HFFc6 (cell line): ENCODE measurements around the gene PCSK7. TPM values are rescaled to one million over a fixed set of nuclear protein-coding genes. Genes with fewer than 3 reads are reported as not detected.

ENCODE experiments used
- DNase-seq: peaks from one replicate; pipeline ENCODE4 v3.0.0-alpha.2; 2018
- H3K27ac Mint-ChIP-seq: 2 replicates; pipeline ENCODE4 v1.8.0; 2020; ENCODE audit warnings: mild to moderate bottlenecking, mixed read lengths
- H3K27me3 Mint-ChIP-seq: 2 replicates; pipeline ENCODE4 v1.8.0; 2021; ENCODE audit warnings: mild to moderate bottlenecking, moderate library complexity, mixed read lengths; ENCODE audit not compliant: insufficient read depth
- H3K36me3 Mint-ChIP-seq: 2 replicates; pipeline ENCODE4 v1.8.0; 2021; ENCODE audit warnings: low read depth, mixed read lengths
- H3K4me1 Mint-ChIP-seq: 2 replicates; pipeline ENCODE4 v1.8.0; 2020; ENCODE audit warnings: low read depth, mixed read lengths
- H3K4me3 Mint-ChIP-seq: 2 replicates; pipeline ENCODE4 v1.8.0; 2020; ENCODE audit warnings: mild to moderate bottlenecking, moderate library complexity, mixed read lengths
- H3K9me3 Mint-ChIP-seq: 2 replicates; pipeline ENCODE4 v1.8.0; 2020; ENCODE audit warnings: mild to moderate bottlenecking, mixed read lengths
- CTCF ChIP-seq: fragments of 200-600 bp; sonication (generic); IDR thresholded peaks from 2 replicates; pipeline ENCODE4 v1.5.0; 2021; ENCODE audit warnings: antibody characterized with exemption, mild to moderate bottlenecking
- total RNA-seq, 6 experiments: library from RNA; stranded (reverse); fragmentation: NEBNext Ultra II Directional; extraction: Animal tissue kit (Norgen Biotek cat#: 25700); gene quantifications; 2 replicates in 1 of 6; 3 replicates in 5 of 6; pipeline ENCODE4 v1.2.3, GENCODE V29; 2021

PCSK7 gene
- total RNA-seq, 6 experiments from 2014 or later, result 64.1 to 73.6 (median 68.0) TPM

GRCh38 chr11:117220568-117220967, 11.3 kb downstream of the PCSK7 start:
- H3K4me1 Mint-ChIP-seq, result peaks cover 20% of the 10 kb centered on the region
- H3K4me3 Mint-ChIP-seq, result no peak overlapping the region
- peaks cover 22% of the 10 kb centered on the region for H3K36me3 Mint-ChIP-seq
- no peak overlapping the region for H3K27ac Mint-ChIP-seq
- H3K9me3 Mint-ChIP-seq, result no peaks in the 10 kb centered on the region
- TF ChIP-seq CTCF, result no peak
- DNase-seq, result no peak
- peaks cover 2% of the 10 kb centered on the region; the same call in 1 of the 2 replicates for H3K27me3 Mint-ChIP-seq

- Mint-ChIP-seq H3K4me3 (no peak overlapping the region), H3K9me3 (no peaks in the 10 kb centered on the region), H3K4me1 (peaks cover 20% of the 10 kb centered on the region), H3K27ac (no peak overlapping the region; the same call in 1 of the 2 replicates), H3K36me3 (peaks cover 17% of the 10 kb centered on the region), H3K27me3 (peaks cover 2% of the 10 kb centered on the region; the same call in 1 of the 2 replicates)
- TF ChIP-seq CTCF, result no peak
- DNase-seq, result no peak
These were observed 11.9 kb downstream of the PCSK7 start for GRCh38 chr11:117219995-117220394.

- TF ChIP-seq CTCF, result no peak
- DNase-seq, result no peak
- Mint-ChIP-seq H3K27ac (no peak overlapping the region), H3K27me3 (peaks cover 3% of the 10 kb centered on the region), H3K9me3 (no peaks in the 10 kb centered on the region), H3K36me3 (peaks cover 21% of the 10 kb centered on the region), H3K4me3 (no peak overlapping the region), H3K4me1 (peaks cover 20% of the 10 kb centered on the region)
These were observed 12.4 kb downstream of the PCSK7 start for GRCh38 chr11:117219455-117219854.

- H3K4me3 Mint-ChIP-seq, result no peak overlapping the region
- DNase-seq, result no peak
- no peaks in the 10 kb centered on the region for H3K9me3 Mint-ChIP-seq
- no peak overlapping the region for H3K27ac Mint-ChIP-seq
- TF ChIP-seq CTCF, result no peak
- peaks cover 20% of the 10 kb centered on the region for H3K4me1 Mint-ChIP-seq
- peaks cover 8% of the 10 kb centered on the region for H3K27me3 Mint-ChIP-seq
- peaks cover 26% of the 10 kb centered on the region for H3K36me3 Mint-ChIP-seq
These were observed 12.9 kb downstream of the PCSK7 start for GRCh38 chr11:117219001-117219400.

- H3K4me3 Mint-ChIP-seq, result no peak overlapping the region
- no peaks in the 10 kb centered on the region for H3K9me3 Mint-ChIP-seq
- H3K4me1 Mint-ChIP-seq, result peaks cover 20% of the 10 kb centered on the region
- no peak overlapping the region for H3K27ac Mint-ChIP-seq
- no peak for TF ChIP-seq CTCF
- peaks cover 29% of the 10 kb centered on the region for H3K36me3 Mint-ChIP-seq
- H3K27me3 Mint-ChIP-seq, result peaks cover 8% of the 10 kb centered on the region
- DNase-seq, result no peak
These were observed 13.5 kb downstream of the PCSK7 start for GRCh38 chr11:117218133-117218915.
